ENCODE data around the gene MYO18A. TPM values are rescaled to one million over a fixed set of nuclear protein-coding genes. Genes with fewer than 3 reads are reported as not detected.

Gene MYO18A
- total and polyA plus RNA-seq, 2 of the 4 experiments (the other 2 are of a cell fraction): 22.4 to 39.1 TPM

GRCh38 chr17:29073045-29073444, 107.2 kb downstream of the MYO18A start:
- ATAC-seq (ENCODE audit: low read depth): no peak
- intact Hi-C loops (cut with micrococcal nuclease): no loop called here
- Histone ChIP-seq H3K4ac (ENCODE audit: low read depth, low read length) (no peak overlapping the region), H3K9me3 (ENCODE audit: control insufficient read depth, insufficient read depth, low read length) (no peaks in the 10 kb centered on the region), H2AK5ac (ENCODE audit: low read depth, low read length) (no peak overlapping the region), H3K18ac (ENCODE audit: low read depth, low read length) (no peak overlapping the region), H3K36me3 (ENCODE audit: control insufficient read depth, insufficient read depth, low read length) (peaks cover 12% of the 10 kb centered on the region; the same call in 1 of the 2 replicates), H2BK5ac (ENCODE audit: low read depth, low read length, poor library complexity, severe bottlenecking) (no peak overlapping the region), H3K23ac (ENCODE audit: low read depth, low read length) (no peak overlapping the region), H3K27me3 (ENCODE audit: control insufficient read depth, insufficient read depth, low read length) (peaks cover 15% of the 10 kb centered on the region), H3K4me3 (ENCODE audit: insufficient read depth, low read depth, low read length) (no peak overlapping the region), H3K9ac (ENCODE audit: low read depth, low read length) (no peak overlapping the region), H3K14ac (replicated peaks; ENCODE audit: low read depth, low read length) (no peak overlapping the region), H3K27ac (ENCODE audit: insufficient read depth, low read length) (no peak overlapping the region), H4K8ac (ENCODE audit: low read depth in 2 of 2, low read length in 2 of 2) (no peak overlapping the region), H3K9me1 (ENCODE audit: insufficient read depth, low read length) (no peaks in the 10 kb centered on the region), H2BK120ac (ENCODE audit: low read depth, low read length) (no peak overlapping the region), H2BK20ac (ENCODE audit: low read depth, low read length) (no peak overlapping the region), H3K4me2 (ENCODE audit: low read depth, low read length) (no peak overlapping the region), H4K20me1 (ENCODE audit: insufficient read depth, low read length) (no peaks in the 10 kb centered on the region; the same call in 1 of the 2 replicates), H4K91ac (ENCODE audit: insufficient read depth, low read depth, low read length) (no peak overlapping the region), H2AFZ (replicated peaks; ENCODE audit: low read length, poor library complexity) (no peak overlapping the region), H2BK15ac (ENCODE audit: low read depth, low read length) (no peak overlapping the region), H4K5ac (ENCODE audit: low read depth, low read length) (no peak overlapping the region), H3K4me1 (ENCODE audit: control insufficient read depth, insufficient read depth, low read length) (no peaks in the 10 kb centered on the region), H2AK9ac (replicated peaks; ENCODE audit: low read depth, low read length, poor library complexity) (no peak overlapping the region), H3K79me1 (ENCODE audit: low read depth in 1 of 2, low read length in 2 of 2) (no peaks in the 10 kb centered on the region), H3K56ac (ENCODE audit: extremely low read depth, insufficient read depth, low read length) (no peak overlapping the region)
- ChIA-PET POLR2A (ENCODE audit: unreplicated experiment) (no interaction called here), CTCF (no interaction called here)
- no CpG with 5 or more reads among the region's 2 CpGs for WGBS, 2 experiments (ENCODE audit: extremely low coverage in 2 of 2, insufficient read length in 1 of 2)
- TF ChIP-seq RFX5 (IDR thresholded peaks at IDR 0.05; ENCODE audit: low read depth, low read length) (no peak), MXI1 (IDR thresholded peaks at IDR 0.05; ENCODE audit: borderline replicate concordance, low read depth, low read length) (no peak), MAZ (IDR thresholded peaks at IDR 0.05; ENCODE audit: borderline replicate concordance, low read depth, low read length) (no peak), CHD1 (IDR thresholded peaks at IDR 0.05; ENCODE audit: low read depth, low read length) (no peak), BHLHE40 (IDR thresholded peaks at IDR 0.05; ENCODE audit: low read depth, low read length) (no peak), CEBPB (IDR thresholded peaks at IDR 0.05; ENCODE audit: low read depth, low read length) (no peak), ELK1 (IDR thresholded peaks at IDR 0.05; ENCODE audit: borderline replicate concordance, low read depth, low read length) (no peak), CTCF (conservative IDR thresholded peaks at IDR 0.05; ENCODE audit: low read depth, low read length) (no peak), NFE2L2 (IDR thresholded peaks at IDR 0.05; ENCODE audit: low read depth, low read length) (no peak), RAD21 (IDR thresholded peaks at IDR 0.05; ENCODE audit: low read length) (no peak)
- no TSS peak for BruUV-seq (replicated peaks)
- no peak for DNase-seq
- in situ Hi-C loops (cut with MboI; ENCODE audit: low sequenced_read_pairs): no loop called here
- dilution Hi-C loops (cut with HindIII; ENCODE audit: low sequenced_read_pairs, unreplicated experiment): no loop called here

All from IMR-90 (cell line).